HepG2 (cell line): Measurements from ENCODE around the gene JSRP1. TPM values are rescaled to one million over a fixed set of nuclear protein-coding genes. Genes with fewer than 3 reads are reported as not detected.
A peak's percentile ranks its signal among the peaks of the same experiment; 100 is the strongest.

Experiments used
- AGO1 ChIP-seq: fragments of 200-400 bp; formaldehyde crosslinking; IDR thresholded peaks from 2 replicates; pipeline ENCODE4 v1.6.1; 2017; ENCODE audit warnings: mild to moderate bottlenecking, low read depth, low read length, moderate library complexity; ENCODE audit not compliant: poor library complexity, severe bottlenecking
- EEA1 ChIP-seq: sonication (generic); formaldehyde crosslinking; IDR thresholded peaks from 2 replicates; pipeline ENCODE4 v1.5.1; 2020; ENCODE audit warnings: mild to moderate bottlenecking, missing genetic modification reagents, borderline replicate concordance
- FOXK1 ChIP-seq: sonication (generic); formaldehyde crosslinking; IDR thresholded peaks from 2 replicates; pipeline ENCODE4 v1.4.0; 2020; ENCODE audit warnings: low read depth, missing genetic modification reagents, borderline replicate concordance
- HNRNPL ChIP-seq: fragments of 200-400 bp; formaldehyde crosslinking; IDR thresholded peaks from 2 replicates; pipeline ENCODE4 v1.6.1; 2017; ENCODE audit warnings: mild to moderate bottlenecking, low read depth, low read length
- HNRNPLL ChIP-seq: fragments of 200-400 bp; formaldehyde crosslinking; IDR thresholded peaks from 2 replicates; pipeline ENCODE4 v1.6.1; 2017; ENCODE audit warnings: mild to moderate bottlenecking, low read depth, low read length; ENCODE audit not compliant: poor library complexity, severe bottlenecking
- NFKBIZ ChIP-seq: IDR thresholded peaks from 2 replicates; pipeline ENCODE4 v1.6.1; 2018; ENCODE audit warnings: missing genetic modification reagents, missing compliant biosample characterization
- NR2C2 ChIP-seq: sonication (generic); formaldehyde crosslinking; IDR thresholded peaks from 2 replicates; pipeline ENCODE4 v1.4.0; 2020; ENCODE audit warnings: missing genetic modification reagents, mild to moderate bottlenecking, moderate library complexity, borderline replicate concordance
- NR2F6 ChIP-seq, 2 experiments: IDR thresholded peaks; 2 replicates each; pipeline ENCODE4 v1.6.1; 2016; ENCODE audit warnings: antibody characterized with exemption in 1 of 2, mild to moderate bottlenecking in 1 of 2
- PAXIP1 ChIP-seq: sonication (generic); formaldehyde crosslinking; conservative IDR thresholded peaks from 2 replicates; pipeline ENCODE4 v1.4.0; 2020; ENCODE audit warnings: mild to moderate bottlenecking, missing genetic modification reagents, moderate library complexity
- PITX1 ChIP-seq: sonication (generic); formaldehyde crosslinking; IDR thresholded peaks from 2 replicates; pipeline ENCODE4 v1.5.1; 2020; ENCODE audit warnings: mild to moderate bottlenecking, missing genetic modification reagents
- POLR2G ChIP-seq: fragments of 200-400 bp; formaldehyde crosslinking; IDR thresholded peaks from 2 replicates; pipeline ENCODE4 v1.6.1; 2018; ENCODE audit warnings: mild to moderate bottlenecking, low read depth, low read length, moderate library complexity
- ZBTB38 ChIP-seq: sonication (generic); formaldehyde crosslinking; IDR thresholded peaks from 2 replicates; pipeline ENCODE4 v1.5.1; 2020; ENCODE audit warnings: mild to moderate bottlenecking, missing genetic modification reagents
- ZBTB7A ChIP-seq: sonication (generic); formaldehyde crosslinking; IDR thresholded peaks from 2 replicates; pipeline ENCODE4 v1.8.0; 2022; ENCODE audit warnings: mild to moderate bottlenecking, missing genetic modification reagents
- ZC3H13 ChIP-seq: sonication (generic); formaldehyde crosslinking; IDR thresholded peaks from 2 replicates; pipeline ENCODE4 v1.8.1; 2023; ENCODE audit warnings: mild to moderate bottlenecking, missing genetic modification reagents, moderate library complexity
- polyA plus RNA-seq, 8 experiments: library from polyadenylated mRNA; depleted of rRNA in 3 of 8; stranded (reverse) in 7 of 8; unstranded in 1 of 8; fragments of >200 nt; fragmentation: Illumina TruSeq in 4 of 8; extraction: Trizol in 4 of 8; gene quantifications; 2 replicates each; pipeline versions ENCODE4 v1.2.1 to v1.2.3, GENCODE V29; 2011 to 2016; ENCODE audit warnings: low read depth in 4 of 8, missing spikeins in 1 of 8, mixed read lengths in 1 of 8; ENCODE audit not compliant: insufficient read depth in 1 of 8
- total RNA-seq, 5 experiments: library from RNA; depleted of rRNA; stranded (reverse); fragments of >200 nt; fragmentation: Illumina TruSeq; extraction: Trizol; gene quantifications; 2 replicates each; pipeline ENCODE4 v1.2.3, GENCODE V29; 2016; ENCODE audit warnings: low read depth in 1 of 5
- TF ChIP-seq, protein P1 (sequence below): sonication (generic); formaldehyde crosslinking; IDR thresholded peaks from 2 replicates; pipeline ENCODE4 v1.4.0; 2020; ENCODE audit warnings: mild to moderate bottlenecking, missing genetic modification reagents

JSRP1 gene
- total and polyA plus RNA-seq, 2 of the 13 experiments (the other 11 are each of a cell fraction or from before 2014, with no cell fraction given): 0.16 to 0.38 TPM

GRCh38 chr19:2249880-2250765, 6.1 kb downstream of the JSRP1 start (continued):
- TF ChIP-seq PAXIP1: no peak
- TF ChIP-seq NFKBIZ: no peak
- TF ChIP-seq, protein P1, sequence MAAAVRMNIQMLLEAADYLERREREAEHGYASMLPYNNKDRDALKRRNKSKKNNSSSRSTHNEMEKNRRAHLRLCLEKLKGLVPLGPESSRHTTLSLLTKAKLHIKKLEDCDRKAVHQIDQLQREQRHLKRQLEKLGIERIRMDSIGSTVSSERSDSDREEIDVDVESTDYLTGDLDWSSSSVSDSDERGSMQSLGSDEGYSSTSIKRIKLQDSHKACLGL (CRISPR knock-in tag): no peak
- peak; percentile 36; the same call in 1 of the 2 replicates for TF ChIP-seq ZC3H13 (CRISPR knock-in tag)
- peak; percentile 82 for TF ChIP-seq HNRNPL
- peak; percentile 43; the same call in 1 of the 2 replicates for TF ChIP-seq POLR2G
- peak; percentile 76 for TF ChIP-seq ZBTB7A (CRISPR knock-in tag)
- TF ChIP-seq AGO1: peak; percentile 45
- TF ChIP-seq NR2F6 (IDR thresholded peaks at IDR 0.05): no peak
- 0 out of 2 replicates have a peak, but pooled peaks have one; percentile 37 for TF ChIP-seq NR2F6 (CRISPR knock-in tag; IDR thresholded peaks at IDR 0.05)
- TF ChIP-seq FOXK1: no peak
- TF ChIP-seq ZBTB38 (CRISPR knock-in tag): peak; percentile 95
- no peak for TF ChIP-seq PITX1 (CRISPR knock-in tag)
- peak; percentile 13 for TF ChIP-seq HNRNPLL
- no peak for TF ChIP-seq EEA1
- 0 out of 2 replicates have a peak, but pooled peaks have one; percentile 17 for TF ChIP-seq NR2C2 (CRISPR knock-in tag)
